NCI-H1105 treated with DMSO at 0.1 percent for 48 hours (cell line): ENCODE results near the gene AHCY.
"Not testable (repeated sequence)": the region's sequence is repeated elsewhere in the genome, so short reads cannot be mapped to it uniquely, and the experiment has no call there.

Experiments used
- DNase-seq: peaks from one replicate; lab custom pipeline; 2025; lab: John Stamatoyannopoulos, UW

Gene AHCY

GRCh38 chr20:34302723-34303533, at the start of gene AHCY:
TSS of gene AHCY (minus strand) at chr20:34303355. CDS start at chr20:34303270, 85 bp downstream.
- peak; percentile 93 for DNase-seq

- DNase-seq = no peak
Observed at GRCh38 chr20:34350095-34350494, 46.9 kb upstream of the AHCY start.

DNA sequence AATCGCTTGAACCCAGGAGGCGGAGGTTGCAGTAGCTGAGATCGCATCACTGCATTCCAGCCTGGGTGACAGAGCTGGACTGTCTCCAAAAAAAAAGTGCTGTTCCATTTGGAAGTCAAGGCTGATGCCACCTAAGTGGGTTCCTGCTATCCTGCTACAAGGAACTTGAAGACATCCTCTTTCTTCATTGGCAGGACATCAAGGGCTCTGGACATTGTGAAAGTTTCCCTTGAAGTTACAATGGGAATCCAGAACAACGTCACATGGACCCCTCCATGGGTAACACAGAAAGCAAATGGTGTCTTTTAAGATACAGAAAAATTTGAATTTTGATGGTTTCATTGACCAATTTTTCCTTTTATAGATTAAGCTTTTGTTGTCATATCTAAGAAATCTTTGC, 44.4 kb upstream of the AHCY start:
- DNase-seq = no peak

GRCh38 chr20:34346533-34346865, 43.3 kb upstream of the AHCY start:
- DNase-seq = not testable (repeated sequence)

DNA sequence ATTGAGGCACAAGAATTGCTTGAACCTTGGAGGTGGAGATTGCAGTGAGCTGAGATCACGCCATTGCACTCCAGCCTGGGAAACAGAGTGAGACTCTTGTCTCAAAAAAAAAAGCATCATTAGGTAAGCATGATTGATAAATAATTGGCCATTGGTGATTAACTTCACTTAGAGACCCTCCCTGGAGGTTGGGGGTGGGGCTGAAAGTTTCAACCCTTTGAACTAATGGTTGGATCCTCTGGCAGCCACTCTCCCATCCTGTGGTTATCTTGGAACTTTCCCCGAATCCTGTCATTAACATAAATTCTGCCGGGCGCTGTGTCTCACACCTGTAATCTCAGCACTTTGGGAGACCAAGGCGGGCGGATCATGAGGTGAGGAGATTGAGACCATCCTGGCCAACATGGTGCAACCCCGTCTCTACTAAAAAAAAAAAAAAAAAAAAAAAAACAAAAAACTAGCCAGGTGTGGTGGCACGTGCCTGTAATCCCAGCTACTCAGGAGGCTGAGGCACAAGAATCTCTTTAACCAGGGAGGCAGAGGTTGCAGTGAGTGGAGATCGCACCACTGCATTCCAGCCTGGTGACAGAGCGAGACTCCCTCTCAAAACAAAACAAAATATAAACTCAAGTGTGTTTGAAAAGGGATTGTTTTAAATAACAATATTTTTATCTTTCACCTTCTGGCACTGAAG, 42.8 kb upstream of the AHCY start:
- DNase-seq = not testable (repeated sequence)

DNA sequence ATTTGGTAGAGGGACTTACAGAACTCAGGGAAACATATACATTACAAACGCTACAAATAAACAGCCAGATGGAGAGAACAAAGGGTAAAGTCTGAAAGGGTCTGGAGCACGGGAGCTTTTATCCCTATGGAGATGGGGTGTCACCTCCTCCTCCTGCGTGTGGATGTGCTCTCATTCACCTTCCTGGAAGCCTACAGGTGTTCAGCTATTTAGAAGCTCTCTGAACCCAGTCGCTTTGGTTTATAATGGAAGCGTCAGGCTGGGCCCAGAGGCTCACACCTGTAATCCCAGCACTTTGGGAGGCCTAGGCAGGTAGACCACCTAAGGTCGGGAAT, 42.2 kb upstream of the AHCY start:
- no peak for DNase-seq

- DNase-seq = no peak
Observed at GRCh38 chr20:34344238-34344637, 41.1 kb upstream of the AHCY start.

DNA sequence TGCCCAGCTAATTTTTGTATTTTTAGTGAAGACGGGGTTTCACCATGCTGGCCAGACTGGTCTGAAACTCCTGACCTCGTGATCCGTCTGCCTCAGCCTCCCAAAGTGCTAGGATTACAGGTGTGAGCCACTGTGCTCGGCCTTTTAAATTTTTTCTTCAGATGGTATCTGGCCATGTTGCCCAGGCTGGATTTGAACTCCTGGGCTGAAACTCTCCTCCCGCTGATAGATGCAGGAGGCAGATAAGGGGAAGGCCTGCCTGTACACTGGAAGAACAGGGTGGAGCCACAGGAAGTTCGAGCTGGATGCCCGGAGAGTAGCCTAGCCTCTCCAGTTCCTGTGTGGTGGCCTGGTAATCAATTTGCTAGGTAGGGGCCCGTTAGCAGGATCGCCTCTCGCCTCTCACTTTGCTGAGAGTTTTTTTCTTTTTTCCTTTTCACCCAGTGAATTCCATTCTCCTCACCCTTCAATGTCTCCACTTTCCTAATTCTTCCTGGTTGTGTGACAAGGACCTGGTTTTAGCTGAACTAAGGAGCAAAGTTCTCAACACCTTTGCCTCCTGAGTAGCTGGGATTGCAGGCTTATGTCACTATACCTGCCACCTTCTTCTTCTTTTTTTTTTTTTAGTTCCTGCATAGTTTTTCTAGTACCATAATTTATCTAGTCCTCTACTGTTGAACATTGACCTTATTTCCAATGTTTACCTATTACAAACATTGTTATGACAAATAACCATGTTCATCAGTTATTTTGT, 40.5 kb upstream of the AHCY start:
- DNase-seq = no peak

GRCh38 chr20:34341199-34341598, 38.0 kb upstream of the AHCY start:
- DNase-seq = not testable (repeated sequence)

- peak; percentile 55 for DNase-seq
Observed at GRCh38 chr20:34340726-34341125, 37.6 kb upstream of the AHCY start.

DNA sequence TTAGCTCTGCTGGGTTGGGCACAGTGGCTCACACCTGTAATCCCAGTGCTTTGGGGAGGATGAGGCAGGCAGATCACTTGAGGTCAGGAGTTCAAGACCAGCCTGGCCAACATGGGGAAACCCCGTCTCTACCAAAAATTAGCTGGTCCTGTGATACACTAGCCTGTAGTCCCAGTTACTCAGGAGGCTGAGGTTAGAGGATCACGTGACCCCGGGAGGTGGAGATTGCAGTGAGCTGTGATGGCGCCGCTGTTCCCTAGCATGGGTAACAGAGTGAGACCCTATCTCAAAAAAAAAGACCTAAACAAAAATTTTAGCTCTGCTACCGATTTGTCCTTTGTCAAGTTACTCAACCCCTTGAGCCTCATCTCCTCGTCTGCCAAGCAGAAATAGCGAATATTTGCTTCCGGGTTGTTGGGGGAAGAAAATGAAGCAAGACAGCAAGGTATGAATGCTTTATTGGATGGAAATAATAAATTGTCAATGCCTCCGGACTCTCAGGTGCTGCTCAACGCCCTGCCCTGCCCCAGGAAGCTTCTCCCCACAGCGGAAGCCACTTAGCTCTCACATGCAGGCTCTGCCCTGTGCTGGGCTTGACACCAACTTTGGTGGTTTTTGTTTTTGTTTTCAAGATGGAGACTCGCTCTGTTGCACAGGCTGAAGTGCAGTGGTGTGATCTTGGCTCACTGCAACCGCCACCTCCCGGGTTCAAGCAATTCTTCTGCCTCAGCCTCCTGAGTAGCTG, 35.0 kb upstream of the AHCY start:
- DNase-seq = no peak

- no peak for DNase-seq
Observed at GRCh38 chr20:34337544-34337943, 34.4 kb upstream of the AHCY start.

GRCh38 chr20:34334654-34335407, 31.7 kb upstream of the AHCY start:
- no peak for DNase-seq

GRCh38 chr20:34333786-34334185, 30.6 kb upstream of the AHCY start:
- DNase-seq = no peak

DNA sequence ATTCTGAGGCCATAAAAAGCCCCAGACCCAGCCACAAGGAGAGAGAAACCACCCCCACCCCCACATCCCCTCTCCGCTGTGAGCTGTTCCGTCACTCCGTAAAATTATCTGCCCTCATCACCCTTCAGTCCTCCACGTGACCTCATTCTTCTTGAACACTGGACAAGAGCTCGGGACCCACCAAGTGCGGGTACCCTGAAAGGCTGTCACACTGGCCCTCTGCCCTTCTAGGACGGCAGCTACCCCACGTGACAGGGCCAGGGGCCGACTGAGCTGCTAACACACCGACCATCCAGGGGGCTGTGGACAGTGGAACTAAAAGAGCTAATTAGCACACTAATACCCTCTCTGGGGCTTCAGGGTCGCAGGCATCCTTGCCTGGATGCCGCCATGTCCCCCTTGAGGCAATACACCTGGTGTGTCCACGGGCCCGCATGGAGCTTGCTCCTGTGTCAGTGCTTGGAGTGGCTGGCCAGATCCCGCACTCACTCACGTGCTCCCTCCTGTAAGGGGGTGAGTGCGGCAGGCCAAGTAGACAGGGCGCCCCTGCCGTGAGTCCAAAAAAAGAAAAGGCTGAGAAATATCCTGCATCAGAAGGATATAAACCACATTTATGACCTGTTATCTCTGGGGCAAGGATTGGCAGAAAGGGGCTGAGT, 29.2 kb upstream of the AHCY start:
- DNase-seq = no peak

- DNase-seq = no peak
Observed at GRCh38 chr20:34331838-34332237, 28.7 kb upstream of the AHCY start.

DNA sequence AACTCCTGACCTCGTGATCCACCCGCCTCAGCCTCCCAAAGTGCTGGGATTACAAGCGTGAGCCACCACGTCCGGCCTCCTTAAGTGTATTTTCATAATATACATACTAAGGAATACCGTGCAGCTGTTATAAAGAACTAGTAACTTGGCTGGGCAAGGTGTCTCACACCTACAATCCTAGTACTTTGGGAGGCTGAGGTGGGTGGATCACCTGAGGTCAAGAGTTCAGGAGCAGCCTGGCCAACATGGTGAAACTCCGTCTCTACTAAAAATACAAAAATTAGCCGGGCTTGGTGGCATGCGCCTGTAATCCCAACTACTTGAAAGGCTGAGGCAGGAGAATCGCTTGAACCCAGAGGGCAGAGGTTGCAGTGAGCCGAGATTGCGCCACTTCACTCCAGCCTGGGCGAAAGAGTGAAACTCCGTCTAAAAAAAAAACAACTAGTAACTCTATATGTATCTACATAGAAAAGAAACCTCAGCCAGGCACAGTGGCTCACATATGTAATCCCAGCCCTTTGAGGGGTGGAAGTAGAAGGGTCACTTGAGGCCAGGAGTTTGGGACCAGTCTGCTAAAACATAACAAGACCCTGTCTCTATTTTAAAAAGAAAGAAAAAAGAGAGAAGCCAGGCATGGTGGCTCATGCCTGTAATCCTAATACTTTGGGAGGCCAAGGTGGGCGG, 27.8 kb upstream of the AHCY start:
- not testable (repeated sequence) for DNase-seq

GRCh38 chr20:34328928-34329677, 25.9 kb upstream of the AHCY start:
- DNase-seq = no peak

GRCh38 chr20:34328207-34328606, 25.1 kb upstream of the AHCY start:
- not testable (repeated sequence) for DNase-seq

GRCh38 chr20:34324541-34324940, 21.4 kb upstream of the AHCY start:
- no peak for DNase-seq
